Measurements from ENCODE around the gene DNAH2. TPM values are rescaled to one million over a fixed set of nuclear protein-coding genes. Genes with fewer than 3 reads are reported as not detected.

DNAH2 gene
- total RNA-seq, 1 experiment from 2014 or later, result 0.17 TPM

DNA sequence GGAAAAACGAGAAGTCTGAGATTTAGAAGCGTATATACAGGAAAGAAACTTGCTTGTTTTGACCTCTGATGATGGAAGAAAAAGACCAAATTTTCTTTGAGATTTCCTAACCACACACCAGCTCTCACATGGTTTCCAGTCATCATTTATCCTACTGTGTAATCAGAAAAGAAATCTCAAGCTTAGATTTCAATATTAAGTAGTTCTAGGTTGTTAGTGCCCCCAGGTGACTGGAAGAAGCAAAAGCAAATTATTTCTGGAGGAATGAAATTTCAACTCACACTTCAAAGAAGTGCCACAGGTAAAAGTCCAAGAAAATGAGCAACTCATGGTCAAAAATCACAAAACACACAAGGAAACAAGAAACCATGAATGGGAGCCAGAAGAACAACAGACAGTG lies 64.7 kb downstream of the DNAH2 start:
- Mint-ChIP-seq H3K4me3 (no peak overlapping the region), H3K36me3 (no peaks in the 10 kb centered on the region), H3K4me1 (no peaks in the 10 kb centered on the region), H3K27ac (no peak overlapping the region), H3K9me3 (no peaks in the 10 kb centered on the region), H3K27me3 (ENCODE audit: low read depth) (peaks cover 5% of the 10 kb centered on the region; the same call in 1 of the 2 replicates)
- POLR2A ChIA-PET, result no interaction called here
- TF ChIP-seq KAT7 (CRISPR knock-in tag; IDR thresholded peaks at IDR 0.05; ENCODE audit: borderline replicate concordance) (no peak), HMGA2 (CRISPR knock-in tag; IDR thresholded peaks at IDR 0.05) (no peak), TEAD4 (CRISPR knock-in tag; IDR thresholded peaks at IDR 0.05) (no peak), ELF4 (CRISPR knock-in tag; IDR thresholded peaks at IDR 0.05; ENCODE audit: low read depth) (no peak), SP1 (CRISPR knock-in tag; conservative IDR thresholded peaks at IDR 0.05) (no peak), IRF2 (CRISPR knock-in tag; IDR thresholded peaks at IDR 0.05; ENCODE audit: borderline replicate concordance, low read depth) (no peak), STAT6 (CRISPR knock-in tag; conservative IDR thresholded peaks at IDR 0.05; ENCODE audit: low read depth) (no peak), TP53 (CRISPR knock-in tag; IDR thresholded peaks at IDR 0.05) (no peak), SMAD4 (CRISPR knock-in tag; IDR thresholded peaks at IDR 0.05) (no peak), MXD4 (CRISPR knock-in tag; IDR thresholded peaks at IDR 0.05; ENCODE audit: borderline replicate concordance) (no peak), ZNF396 (CRISPR knock-in tag; IDR thresholded peaks at IDR 0.05; ENCODE audit: borderline replicate concordance) (no peak), FOXP4 (CRISPR knock-in tag; IDR thresholded peaks at IDR 0.05) (no peak), ATF2 (CRISPR knock-in tag; IDR thresholded peaks at IDR 0.05; ENCODE audit: borderline replicate concordance, low read depth) (no peak)
- TF ChIP-seq, protein P1, sequence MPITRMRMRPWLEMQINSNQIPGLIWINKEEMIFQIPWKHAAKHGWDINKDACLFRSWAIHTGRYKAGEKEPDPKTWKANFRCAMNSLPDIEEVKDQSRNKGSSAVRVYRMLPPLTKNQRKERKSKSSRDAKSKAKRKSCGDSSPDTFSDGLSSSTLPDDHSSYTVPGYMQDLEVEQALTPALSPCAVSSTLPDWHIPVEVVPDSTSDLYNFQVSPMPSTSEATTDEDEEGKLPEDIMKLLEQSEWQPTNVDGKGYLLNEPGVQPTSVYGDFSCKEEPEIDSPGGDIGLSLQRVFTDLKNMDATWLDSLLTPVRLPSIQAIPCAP (CRISPR knock-in tag; IDR thresholded peaks at IDR 0.05), result no peak
- TF ChIP-seq, protein P2, sequence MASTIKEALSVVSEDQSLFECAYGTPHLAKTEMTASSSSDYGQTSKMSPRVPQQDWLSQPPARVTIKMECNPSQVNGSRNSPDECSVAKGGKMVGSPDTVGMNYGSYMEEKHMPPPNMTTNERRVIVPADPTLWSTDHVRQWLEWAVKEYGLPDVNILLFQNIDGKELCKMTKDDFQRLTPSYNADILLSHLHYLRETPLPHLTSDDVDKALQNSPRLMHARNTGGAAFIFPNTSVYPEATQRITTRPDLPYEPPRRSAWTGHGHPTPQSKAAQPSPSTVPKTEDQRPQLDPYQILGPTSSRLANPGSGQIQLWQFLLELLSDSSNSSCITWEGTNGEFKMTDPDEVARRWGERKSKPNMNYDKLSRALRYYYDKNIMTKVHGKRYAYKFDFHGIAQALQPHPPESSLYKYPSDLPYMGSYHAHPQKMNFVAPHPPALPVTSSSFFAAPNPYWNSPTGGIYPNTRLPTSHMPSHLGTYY (CRISPR knock-in tag; IDR thresholded peaks at IDR 0.05), result no peak
- CTCF ChIA-PET, result interaction anchor here (0.6 to 1.8 kb wide), 5 partner anchors 23 to 105 kb away, joined by 3 to 9 read pairs (median 3); no protein-coding TSS in a partner anchor
- no peak for ATAC-seq
- DNase-seq (ENCODE audit: low spot score), result no peak

GRCh38 chr17:7786866-7787265 lies 69.3 kb downstream of the DNAH2 start:
- H3K4me1 Mint-ChIP-seq, result no peaks in the 10 kb centered on the region
- H3K27ac Mint-ChIP-seq, result no peak overlapping the region
- H3K4me3 Mint-ChIP-seq, result no peak overlapping the region
- CTCF ChIA-PET, result interaction anchor here (0.5 to 1.0 kb wide), 3 partner anchors 27 to 98 kb away, joined by 3 read pairs; partner anchors contain the start of gene WRAP53
- POLR2A ChIA-PET, result no interaction called here
- no peaks in the 10 kb centered on the region; the same call in 1 of the 2 replicates for H3K27me3 Mint-ChIP-seq (ENCODE audit: low read depth)
- DNase-seq (ENCODE audit: low spot score) (no peak), ATAC-seq (no peak)
- no peaks in the 10 kb centered on the region for H3K36me3 Mint-ChIP-seq
- TF ChIP-seq, protein P3, sequence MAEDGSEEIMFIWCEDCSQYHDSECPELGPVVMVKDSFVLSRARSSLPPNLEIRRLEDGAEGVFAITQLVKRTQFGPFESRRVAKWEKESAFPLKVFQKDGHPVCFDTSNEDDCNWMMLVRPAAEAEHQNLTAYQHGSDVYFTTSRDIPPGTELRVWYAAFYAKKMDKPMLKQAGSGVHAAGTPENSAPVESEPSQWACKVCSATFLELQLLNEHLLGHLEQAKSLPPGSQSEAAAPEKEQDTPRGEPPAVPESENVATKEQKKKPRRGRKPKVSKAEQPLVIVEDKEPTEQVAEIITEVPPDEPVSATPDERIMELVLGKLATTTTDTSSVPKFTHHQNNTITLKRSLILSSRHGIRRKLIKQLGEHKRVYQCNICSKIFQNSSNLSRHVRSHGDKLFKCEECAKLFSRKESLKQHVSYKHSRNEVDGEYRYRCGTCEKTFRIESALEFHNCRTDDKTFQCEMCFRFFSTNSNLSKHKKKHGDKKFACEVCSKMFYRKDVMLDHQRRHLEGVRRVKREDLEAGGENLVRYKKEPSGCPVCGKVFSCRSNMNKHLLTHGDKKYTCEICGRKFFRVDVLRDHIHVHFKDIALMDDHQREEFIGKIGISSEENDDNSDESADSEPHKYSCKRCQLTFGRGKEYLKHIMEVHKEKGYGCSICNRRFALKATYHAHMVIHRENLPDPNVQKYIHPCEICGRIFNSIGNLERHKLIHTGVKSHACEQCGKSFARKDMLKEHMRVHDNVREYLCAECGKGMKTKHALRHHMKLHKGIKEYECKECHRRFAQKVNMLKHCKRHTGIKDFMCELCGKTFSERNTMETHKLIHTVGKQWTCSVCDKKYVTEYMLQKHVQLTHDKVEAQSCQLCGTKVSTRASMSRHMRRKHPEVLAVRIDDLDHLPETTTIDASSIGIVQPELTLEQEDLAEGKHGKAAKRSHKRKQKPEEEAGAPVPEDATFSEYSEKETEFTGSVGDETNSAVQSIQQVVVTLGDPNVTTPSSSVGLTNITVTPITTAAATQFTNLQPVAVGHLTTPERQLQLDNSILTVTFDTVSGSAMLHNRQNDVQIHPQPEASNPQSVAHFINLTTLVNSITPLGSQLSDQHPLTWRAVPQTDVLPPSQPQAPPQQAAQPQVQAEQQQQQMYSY (CRISPR knock-in tag; IDR thresholded peaks at IDR 0.05), result 0 out of 2 replicates have a peak, but pooled peaks have one; percentile 24
- TF ChIP-seq JUN (CRISPR knock-in tag; IDR thresholded peaks at IDR 0.05), result no peak
- no peaks in the 10 kb centered on the region for H3K9me3 Mint-ChIP-seq
